HepG2 (cell line): Measurements from ENCODE around the gene XRCC5. TPM values are rescaled to one million over a fixed set of nuclear protein-coding genes. Genes with fewer than 3 reads are reported as not detected.

Experiments used
- EEA1 ChIP-seq: sonication (generic); formaldehyde crosslinking; IDR thresholded peaks from 2 replicates; pipeline ENCODE4 v1.5.1; 2020; ENCODE audit warnings: mild to moderate bottlenecking, missing genetic modification reagents, borderline replicate concordance
- MED1 ChIP-seq: sonication (generic); formaldehyde crosslinking; IDR thresholded peaks from 2 replicates; pipeline ENCODE4 v1.4.0; 2020; ENCODE audit warnings: missing genetic modification reagents
- SIX1 ChIP-seq: sonication (generic); formaldehyde crosslinking; IDR thresholded peaks from 2 replicates; pipeline ENCODE4 v1.4.0; 2020; ENCODE audit warnings: missing genetic modification reagents, borderline replicate concordance
- ZBTB4 ChIP-seq: sonication (generic); formaldehyde crosslinking; IDR thresholded peaks from 2 replicates; pipeline ENCODE4 v1.4.0; 2020; ENCODE audit warnings: missing genetic modification reagents, mild to moderate bottlenecking, borderline replicate concordance
- ZFAT ChIP-seq: sonication (generic); formaldehyde crosslinking; conservative IDR thresholded peaks from 2 replicates; pipeline ENCODE4 v1.8.1; 2023; ENCODE audit warnings: missing genetic modification reagents, inconsistent platforms
- ZMYM4 ChIP-seq: sonication (generic); formaldehyde crosslinking; IDR thresholded peaks from 2 replicates; pipeline ENCODE4 v1.8.1; 2023; ENCODE audit warnings: mild to moderate bottlenecking, missing genetic modification reagents
- ZNF281 ChIP-seq: sonication (generic); formaldehyde crosslinking; IDR thresholded peaks from 2 replicates; pipeline ENCODE4 v1.4.0; 2020; ENCODE audit warnings: missing genetic modification reagents, borderline replicate concordance
- ZNF317 ChIP-seq: sonication (generic); formaldehyde crosslinking; IDR thresholded peaks from 2 replicates; pipeline ENCODE4 v1.5.0; 2020; ENCODE audit warnings: mild to moderate bottlenecking, missing genetic modification reagents
- ZNF570 ChIP-seq: sonication (generic); formaldehyde crosslinking; IDR thresholded peaks from 2 replicates; pipeline ENCODE4 v1.4.0; 2020; ENCODE audit warnings: mild to moderate bottlenecking, missing genetic modification reagents, borderline replicate concordance
- ZNF672 ChIP-seq: sonication (generic); formaldehyde crosslinking; IDR thresholded peaks from 2 replicates; pipeline ENCODE4 v1.8.1; 2022; ENCODE audit warnings: missing genetic modification reagents
- polyA plus RNA-seq, 8 experiments: library from polyadenylated mRNA; depleted of rRNA in 3 of 8; stranded (reverse) in 7 of 8; unstranded in 1 of 8; fragments of >200 nt; fragmentation: Illumina TruSeq in 4 of 8; extraction: Trizol in 4 of 8; gene quantifications; 2 replicates each; pipeline versions ENCODE4 v1.2.1 to v1.2.3, GENCODE V29; 2011 to 2016; ENCODE audit warnings: low read depth in 4 of 8, missing spikeins in 1 of 8, mixed read lengths in 1 of 8; ENCODE audit not compliant: insufficient read depth in 1 of 8
- total RNA-seq, 5 experiments: library from RNA; depleted of rRNA; stranded (reverse); fragments of >200 nt; fragmentation: Illumina TruSeq; extraction: Trizol; gene quantifications; 2 replicates each; pipeline ENCODE4 v1.2.3, GENCODE V29; 2016; ENCODE audit warnings: low read depth in 1 of 5

XRCC5 gene
- total and polyA plus RNA-seq, 2 of the 13 experiments (the other 11 are each of a cell fraction or from before 2014, with no cell fraction given) = 264 to 454 TPM

- TF ChIP-seq ZBTB4 (no peak), ZFAT (no peak), ZMYM4 (CRISPR knock-in tag) (no peak), SIX1 (CRISPR knock-in tag) (no peak), MED1 (CRISPR knock-in tag) (no peak), ZNF281 (CRISPR knock-in tag) (no peak), EEA1 (CRISPR knock-in tag) (no peak), ZNF570 (CRISPR knock-in tag) (no peak), ZNF317 (no peak), ZNF672 (CRISPR knock-in tag) (no peak)
These were observed 133.9 kb downstream of the XRCC5 start (continued) for GRCh38 chr2:216243026-216243425.
